ENCODE results near the gene CRAMP1.
A peak's percentile ranks its signal among the peaks of the same experiment; 100 is the strongest.
"Not testable (repeated sequence)": the region's sequence is repeated elsewhere in the genome, so short reads cannot be mapped to it uniquely, and the experiment has no call there.

Gene CRAMP1

DNA sequence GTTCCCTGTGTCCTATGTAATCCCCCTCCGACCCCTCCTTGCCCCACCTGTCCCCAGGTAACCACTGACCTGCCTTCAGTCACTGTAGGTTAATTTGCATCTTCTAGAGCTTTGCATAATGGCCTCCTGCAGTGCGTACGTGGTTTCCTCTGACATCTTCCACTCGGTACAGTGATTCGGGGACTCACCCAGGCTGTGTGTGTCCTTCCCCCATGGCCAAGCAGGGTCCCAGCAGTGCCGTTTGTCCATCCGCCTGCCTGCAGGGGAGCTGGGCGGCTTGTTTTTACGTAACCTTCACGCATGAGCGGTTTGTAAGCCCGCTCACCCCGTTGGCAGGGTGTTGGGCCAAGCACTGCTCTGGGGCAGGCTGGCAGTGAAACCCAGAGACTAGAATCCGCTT, 101.8 kb downstream of the CRAMP1 start:
- DNase-seq (ENCODE audit: low spot score) = peak; percentile 61
- TF ChIP-seq, protein P1, sequence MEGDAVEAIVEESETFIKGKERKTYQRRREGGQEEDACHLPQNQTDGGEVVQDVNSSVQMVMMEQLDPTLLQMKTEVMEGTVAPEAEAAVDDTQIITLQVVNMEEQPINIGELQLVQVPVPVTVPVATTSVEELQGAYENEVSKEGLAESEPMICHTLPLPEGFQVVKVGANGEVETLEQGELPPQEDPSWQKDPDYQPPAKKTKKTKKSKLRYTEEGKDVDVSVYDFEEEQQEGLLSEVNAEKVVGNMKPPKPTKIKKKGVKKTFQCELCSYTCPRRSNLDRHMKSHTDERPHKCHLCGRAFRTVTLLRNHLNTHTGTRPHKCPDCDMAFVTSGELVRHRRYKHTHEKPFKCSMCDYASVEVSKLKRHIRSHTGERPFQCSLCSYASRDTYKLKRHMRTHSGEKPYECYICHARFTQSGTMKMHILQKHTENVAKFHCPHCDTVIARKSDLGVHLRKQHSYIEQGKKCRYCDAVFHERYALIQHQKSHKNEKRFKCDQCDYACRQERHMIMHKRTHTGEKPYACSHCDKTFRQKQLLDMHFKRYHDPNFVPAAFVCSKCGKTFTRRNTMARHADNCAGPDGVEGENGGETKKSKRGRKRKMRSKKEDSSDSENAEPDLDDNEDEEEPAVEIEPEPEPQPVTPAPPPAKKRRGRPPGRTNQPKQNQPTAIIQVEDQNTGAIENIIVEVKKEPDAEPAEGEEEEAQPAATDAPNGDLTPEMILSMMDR (IDR thresholded peaks at IDR 0.05; ENCODE audit: extremely low read depth, missing control alignments) = no peak

DNA sequence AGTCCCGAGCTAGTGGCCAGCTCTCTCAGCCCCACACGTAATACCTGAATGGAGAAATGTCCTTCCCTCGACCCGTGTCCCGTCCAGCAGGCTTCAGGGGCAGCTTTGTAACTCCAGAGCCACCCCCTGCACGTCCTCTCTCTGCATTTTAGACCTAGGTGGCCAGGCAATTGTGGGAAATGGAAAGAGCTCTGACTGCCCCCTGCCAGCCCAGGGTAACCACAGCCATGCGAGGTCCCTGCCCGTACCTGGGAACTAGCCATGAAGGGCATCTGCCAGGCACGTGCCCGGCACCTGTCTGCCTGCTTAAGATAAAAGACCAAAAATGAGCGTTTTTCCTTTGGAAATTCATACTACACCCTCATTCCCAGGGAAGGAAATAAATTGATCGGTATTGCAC, 103.1 kb downstream of the CRAMP1 start:
- DNase-seq (ENCODE audit: low spot score) = no peak
- TF ChIP-seq, protein P1 (IDR thresholded peaks at IDR 0.05; ENCODE audit: extremely low read depth, missing control alignments) = no peak

DNA sequence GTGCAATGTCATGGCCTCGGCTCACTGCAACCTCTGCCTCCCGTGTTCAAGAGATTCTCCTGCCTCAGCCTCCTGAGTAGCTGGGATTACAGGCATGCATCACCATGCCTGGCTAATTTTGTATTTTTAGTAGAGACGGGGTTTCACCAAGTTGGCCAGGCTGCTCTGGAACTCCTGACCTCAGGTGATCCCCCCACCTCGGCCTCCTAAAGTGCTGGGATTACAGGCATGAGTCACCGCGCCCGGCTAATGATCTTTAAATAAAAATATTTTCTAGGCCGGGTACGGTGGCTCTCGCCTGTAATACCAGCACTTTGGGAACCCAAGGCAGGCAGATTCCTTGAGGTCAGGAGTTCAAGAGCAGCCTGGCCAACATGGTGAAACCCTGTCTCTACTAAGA, 106.1 kb downstream of the CRAMP1 start:
- not testable (repeated sequence) for DNase-seq (ENCODE audit: low spot score)

DNA sequence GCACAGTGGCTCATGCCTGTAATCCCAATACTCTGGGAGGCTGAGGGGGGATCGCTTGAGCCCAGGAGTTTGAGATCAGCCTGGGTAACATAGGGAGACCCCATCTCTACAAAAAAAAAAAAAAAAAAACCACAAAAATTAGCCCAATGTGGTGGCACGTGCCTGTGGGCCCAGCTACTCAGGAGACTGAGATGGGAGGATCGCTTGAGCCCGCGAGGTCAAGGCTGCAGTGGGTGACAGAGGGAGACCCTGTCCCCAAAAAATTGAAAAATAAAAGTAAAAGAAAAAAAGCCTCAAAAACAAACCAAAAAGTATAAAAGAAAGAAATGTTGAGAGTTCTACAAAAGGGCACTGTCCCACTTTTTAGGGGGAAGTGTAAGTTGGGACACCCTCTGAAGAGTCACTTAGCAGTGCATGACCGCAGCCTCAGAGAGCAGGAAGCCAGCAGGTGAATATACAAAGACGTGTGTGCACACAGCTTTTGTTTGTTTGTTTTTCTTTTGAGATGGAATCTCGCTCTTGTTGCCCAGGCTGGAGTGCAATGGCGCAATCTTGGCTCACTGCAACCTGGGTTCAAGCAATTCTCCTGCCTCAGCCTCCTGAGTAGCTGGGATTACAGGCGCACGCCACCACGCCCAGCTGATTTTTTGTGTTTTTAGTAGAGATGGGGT, 107.5 kb downstream of the CRAMP1 start:
- DNase-seq (ENCODE audit: low spot score) = peak; percentile 53

DNA sequence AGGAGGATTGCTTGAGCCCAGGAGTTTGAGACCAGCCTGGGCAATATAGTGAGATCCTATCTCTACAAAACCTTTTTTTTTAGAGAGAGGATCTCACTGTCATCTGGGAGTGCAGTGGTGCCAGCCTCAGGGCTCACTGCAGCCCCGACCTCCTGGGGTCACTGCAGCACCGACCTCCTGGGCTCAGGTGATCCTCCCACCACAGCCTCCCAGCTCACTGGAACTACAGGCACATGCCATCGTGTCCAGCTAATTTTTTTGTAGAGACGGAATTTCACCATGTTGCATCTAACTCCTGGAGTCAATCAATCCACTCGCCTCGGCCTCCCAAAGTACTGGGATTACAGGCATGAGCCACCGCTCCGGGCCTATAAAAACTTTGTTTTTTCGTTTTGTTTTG, 109.2 kb downstream of the CRAMP1 start:
- DNase-seq (ENCODE audit: low spot score) = no peak
- TF ChIP-seq, protein P1 (IDR thresholded peaks at IDR 0.05; ENCODE audit: extremely low read depth, missing control alignments) = peak; percentile 1

DNA sequence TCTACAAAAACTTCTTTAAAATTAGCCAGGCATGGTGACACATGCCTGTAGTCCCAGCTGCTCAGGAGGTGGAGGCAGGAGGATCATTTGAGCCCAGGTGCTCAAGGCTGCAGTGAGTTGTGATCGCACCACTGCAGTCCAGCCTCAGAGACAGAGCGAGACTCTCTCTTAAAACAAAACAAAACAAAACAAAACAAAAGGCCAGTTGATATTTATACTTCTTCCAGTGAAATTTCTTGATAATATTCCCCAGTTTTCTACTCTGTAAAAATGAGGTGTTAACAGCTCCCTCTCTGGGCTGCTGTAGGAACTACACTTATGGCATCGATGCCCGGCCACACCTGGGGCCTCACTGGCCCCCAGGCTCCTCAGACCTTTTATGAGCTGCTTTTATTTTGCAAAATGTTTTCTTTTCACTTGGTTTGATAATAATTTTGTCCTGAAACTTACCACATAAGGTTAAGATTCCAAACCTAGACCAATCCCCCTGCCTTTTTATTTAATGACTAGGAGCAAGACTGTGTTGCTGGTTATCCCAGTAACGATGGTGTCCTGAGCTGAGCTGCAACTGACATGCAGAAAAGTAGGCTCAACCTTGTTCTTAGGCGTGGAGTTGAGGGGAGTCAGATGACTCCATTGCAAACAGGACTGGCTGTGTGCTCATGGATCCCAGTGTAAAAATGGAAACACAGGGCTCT, 111.4 kb downstream of the CRAMP1 start:
- TF ChIP-seq, protein P1 (IDR thresholded peaks at IDR 0.05; ENCODE audit: extremely low read depth, missing control alignments) = peak; percentile 46
- DNase-seq (ENCODE audit: low spot score) = peak; percentile 73

DNA sequence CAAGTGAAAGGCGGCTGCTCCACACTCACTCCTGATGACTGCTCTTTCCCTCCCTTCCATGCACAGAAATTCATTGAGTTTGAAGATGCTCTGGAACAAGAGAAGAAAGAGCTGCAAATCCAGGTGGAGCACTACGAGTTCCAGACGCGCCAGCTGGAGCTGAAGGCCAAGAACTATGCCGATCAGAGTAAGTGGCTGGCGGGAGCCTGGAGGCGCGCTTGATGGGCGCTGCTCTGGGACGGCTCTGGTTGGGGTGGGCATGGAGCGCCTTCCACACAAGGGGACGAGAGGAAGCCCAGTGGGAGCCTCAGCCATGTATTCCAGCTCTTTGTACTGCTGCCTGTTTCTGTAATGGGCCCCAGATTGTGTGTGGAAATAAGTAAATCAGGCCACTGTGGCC, 112.3 kb downstream of the CRAMP1 start:
- TF ChIP-seq, protein P1 (IDR thresholded peaks at IDR 0.05; ENCODE audit: extremely low read depth, missing control alignments) = no peak

DNA sequence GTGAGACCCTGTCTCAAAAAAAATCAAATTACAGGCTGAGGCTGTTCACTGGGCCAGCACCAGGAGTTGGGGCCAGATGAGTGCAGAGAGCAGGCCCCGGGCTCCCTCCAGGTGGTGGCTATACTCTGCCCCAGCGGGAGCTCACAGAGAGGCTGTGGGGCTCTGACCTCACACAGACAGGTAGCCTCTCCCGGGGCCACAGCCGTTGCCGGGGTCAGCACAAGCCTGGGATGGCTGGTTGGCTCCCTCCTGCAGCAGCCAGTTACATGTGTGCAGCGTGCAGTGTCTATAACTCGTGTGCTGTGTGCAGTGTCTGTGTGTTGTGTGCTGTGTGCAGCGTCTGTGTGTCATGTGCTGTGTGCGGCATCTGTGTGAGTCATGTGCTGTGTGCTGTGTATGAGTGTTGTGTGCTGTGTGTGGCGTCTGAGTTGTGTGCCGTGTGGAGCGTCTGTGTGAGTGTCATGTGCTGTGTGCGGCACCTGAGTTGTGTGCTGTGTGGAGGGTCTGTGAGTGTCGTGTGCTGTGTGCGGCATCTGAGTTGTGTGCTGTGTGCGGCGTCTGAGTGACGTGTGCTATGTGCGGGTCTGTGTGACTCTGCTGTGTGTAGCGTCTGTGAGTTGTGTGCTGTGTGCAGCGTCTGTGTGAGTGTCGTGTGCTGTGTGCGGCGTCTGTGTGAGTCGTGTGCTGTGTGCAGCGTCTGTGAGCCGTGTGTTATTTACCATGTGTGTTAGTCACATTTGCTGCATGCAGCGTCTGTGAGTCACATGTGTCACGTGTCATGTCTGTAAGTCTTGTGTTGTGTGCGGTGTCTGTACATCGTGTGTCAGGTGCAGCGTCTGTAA, 114.7 kb downstream of the CRAMP1 start:
- no peak for DNase-seq (ENCODE audit: low spot score)
- TF ChIP-seq, protein P1 (IDR thresholded peaks at IDR 0.05; ENCODE audit: extremely low read depth, missing control alignments) = no peak

More for the DNA sequence above, 112.3 kb downstream of the CRAMP1 start:
- DNase-seq (ENCODE audit: low spot score) = no peak

Measured in GM20000 (cell line).